T1000 (cell line): ENCODE data around the gene MYO1G.
A peak's percentile ranks its signal among the peaks of the same experiment; 100 is the strongest.
"Not testable (repeated sequence)": the region's sequence is repeated elsewhere in the genome, so short reads cannot be mapped to it uniquely, and the experiment has no call there.

ENCODE experiments used
- DNase-seq: peaks from one replicate; lab custom pipeline; 2025; ENCODE audit warnings: mixed read lengths; lab: John Stamatoyannopoulos, UW

MYO1G gene

GRCh38 chr7:44999245-45000092, 20.7 kb upstream of the MYO1G start:
- peak; percentile 98 for DNase-seq

- no peak for DNase-seq
Measured at GRCh38 chr7:44998153-44998871, 19.5 kb upstream of the MYO1G start.

- no peak for DNase-seq
Measured at GRCh38 chr7:44995555-44996493, 17.0 kb upstream of the MYO1G start.

- no peak for DNase-seq
Measured at GRCh38 chr7:44994877-44995554, 16.2 kb upstream of the MYO1G start.

- DNase-seq = not testable (repeated sequence)
Measured at GRCh38 chr7:44992004-44992795, 13.4 kb upstream of the MYO1G start.

GRCh38 chr7:44990109-44991023, 11.6 kb upstream of the MYO1G start:
- no peak for DNase-seq

GRCh38 chr7:44989132-44989531, 10.3 kb upstream of the MYO1G start:
- no peak for DNase-seq

GRCh38 chr7:44988701-44989100, 9.9 kb upstream of the MYO1G start:
- no peak for DNase-seq

- DNase-seq = no peak
Measured at GRCh38 chr7:44987996-44988395, 9.2 kb upstream of the MYO1G start.

GRCh38 chr7:44987457-44987856, 8.6 kb upstream of the MYO1G start:
- no peak for DNase-seq

- peak; percentile 87 for DNase-seq
Measured at GRCh38 chr7:44986218-44987053, 7.6 kb upstream of the MYO1G start.

- DNase-seq = no peak
Measured at GRCh38 chr7:44985900-44986217, 7.0 kb upstream of the MYO1G start.

- DNase-seq = no peak
Measured at GRCh38 chr7:44985033-44985695, 6.3 kb upstream of the MYO1G start.

- no peak for DNase-seq
Measured at GRCh38 chr7:44984478-44984758, 5.6 kb upstream of the MYO1G start.

GRCh38 chr7:44983742-44984477, 5.1 kb upstream of the MYO1G start:
- DNase-seq = no peak

- no peak for DNase-seq
Measured at GRCh38 chr7:44982970-44983369, 4.2 kb upstream of the MYO1G start.

- DNase-seq = no peak
Measured at GRCh38 chr7:44982535-44982923, 3.7 kb upstream of the MYO1G start.
